NCI-H1694 treated with DMSO at 0.1 percent for 48 hours (cell line): ENCODE measurements around the gene ZXDC.

ENCODE experiments used
- DNase-seq: peaks from one replicate; lab custom pipeline; 2025; lab: John Stamatoyannopoulos, UW

The ZXDC gene

GRCh38 chr3:126473292-126474168 is 2.2 kb downstream of the ZXDC start:
- DNase-seq: no peak

GRCh38 chr3:126472277-126473006 is 3.2 kb downstream of the ZXDC start:
- DNase-seq: no peak

GRCh38 chr3:126469479-126469878 is 6.2 kb downstream of the ZXDC start:
- DNase-seq: no peak

GRCh38 chr3:126468028-126468891 is 7.4 kb downstream of the ZXDC start:
- no peak for DNase-seq

- DNase-seq: no peak
Observed at GRCh38 chr3:126467611-126467955, 8.1 kb downstream of the ZXDC start.

GRCh38 chr3:126466886-126467610 is 8.6 kb downstream of the ZXDC start:
- DNase-seq: no peak

- no peak for DNase-seq
Observed at GRCh38 chr3:126465928-126466544, 9.7 kb downstream of the ZXDC start.

GRCh38 chr3:126464997-126465396 is 10.7 kb downstream of the ZXDC start:
- DNase-seq: no peak

GRCh38 chr3:126464494-126464893 is 11.2 kb downstream of the ZXDC start:
- DNase-seq: peak; percentile 29

- no peak for DNase-seq
Observed at GRCh38 chr3:126464093-126464492, 11.6 kb downstream of the ZXDC start.

GRCh38 chr3:126463521-126463920 is 12.2 kb downstream of the ZXDC start:
- no peak for DNase-seq

GRCh38 chr3:126461450-126462070 is 14.1 kb downstream of the ZXDC start:
- no peak for DNase-seq

GRCh38 chr3:126460381-126460780 is 15.3 kb downstream of the ZXDC start:
- DNase-seq: no peak

GRCh38 chr3:126459763-126460127 is 15.9 kb downstream of the ZXDC start:
- DNase-seq: no peak

- no peak for DNase-seq
Observed at GRCh38 chr3:126459111-126459762, 16.5 kb downstream of the ZXDC start.

- DNase-seq: no peak
Observed at GRCh38 chr3:126456766-126457388, 18.8 kb downstream of the ZXDC start.

- DNase-seq: no peak
Observed at GRCh38 chr3:126456211-126456610, 19.5 kb downstream of the ZXDC start.

- no peak for DNase-seq
Observed at GRCh38 chr3:126454437-126455198, 21.1 kb downstream of the ZXDC start.

GRCh38 chr3:126454025-126454424 is 21.7 kb downstream of the ZXDC start:
- no peak for DNase-seq
